ENCODE measurements around the gene LY6G6C. TPM values are rescaled to one million over a fixed set of nuclear protein-coding genes. Genes with fewer than 3 reads are reported as not detected.

The LY6G6C gene
- total RNA-seq, 2 donors from 2014 or later: not detected

GRCh38 chr6:31681135-31681671 lies 40.3 kb downstream of the LY6G6C start:
- H3K9me3 Mint-ChIP-seq: no peaks in the 10 kb centered on the region
- peak overlapping the region in 1 of 2 donors; percentile 83 for H3K27ac Mint-ChIP-seq
- no peaks in the 10 kb centered on the region for H3K36me3 Mint-ChIP-seq
- ATAC-seq (peak; percentile 68 to 78), DNase-seq (ENCODE audit: low spot score in 2 of 2) (peak; percentile 56 to 66)

- peak within 1 kb of the TSS; percentile 15 to 83 for H3K27ac Mint-ChIP-seq
- DNase-seq (ENCODE audit: low spot score in 2 of 2) (peak; percentile 70 to 75), ATAC-seq (peak; percentile 64 to 74)
- no peaks in the 10 kb centered on the region for H3K9me3 Mint-ChIP-seq
- H3K36me3 Mint-ChIP-seq: no peaks in the 10 kb centered on the region
Observed at GRCh38 chr6:31680226-31681134, 41.1 kb downstream of the LY6G6C start, which contains the start of gene LY6G5C. TSS of gene LY6G5C (minus strand) at chr6:31681067. CDS start at chr6:31680373, 694 bp downstream.

- no peak for DNase-seq (ENCODE audit: low spot score in 2 of 2)
- H3K27ac Mint-ChIP-seq: peak overlapping the region in 1 of 2 donors; percentile 29
- ATAC-seq: no peak
- peaks cover 0 to 6% of the 10 kb centered on the region in 2 donors for H3K36me3 Mint-ChIP-seq
- H3K9me3 Mint-ChIP-seq: no peaks in the 10 kb centered on the region
Observed at GRCh38 chr6:31677955-31678354, 43.6 kb downstream of the LY6G6C start.

- DNase-seq (ENCODE audit: low spot score in 2 of 2): no peak
Observed at GRCh38 chr6:31676904-31677303, 44.6 kb downstream of the LY6G6C start.

GRCh38 chr6:31676322-31676903 lies 45.1 kb downstream of the LY6G6C start:
- DNase-seq (ENCODE audit: low spot score in 2 of 2) (no peak), ATAC-seq (no peak)
- H3K27ac Mint-ChIP-seq: peak overlapping the region; percentile 19 to 21
- H3K36me3 Mint-ChIP-seq: peaks cover 0 to 7% of the 10 kb centered on the region in 2 donors
- no peaks in the 10 kb centered on the region for H3K9me3 Mint-ChIP-seq

More at GRCh38 chr6:31676904-31677303, 44.6 kb downstream of the LY6G6C start:
- H3K27ac Mint-ChIP-seq: peak overlapping the region in 1 of 2 donors; percentile 21
- H3K36me3 Mint-ChIP-seq: peaks cover 0 to 6% of the 10 kb centered on the region in 2 donors
- no peaks in the 10 kb centered on the region for H3K9me3 Mint-ChIP-seq
- no peak for ATAC-seq

GRCh38 chr6:31669676-31670075 lies 51.9 kb downstream of the LY6G6C start, which contains the start of gene LY6G5B:
TSS of gene LY6G5B (plus strand) at chr6:31669976. CDS start at chr6:31670951, 975 bp downstream.
- DNase-seq (ENCODE audit: low spot score in 2 of 2) (no peak), ATAC-seq (no peak)
- peaks cover 29 to 39% of the 10 kb centered on the region in 2 donors for H3K36me3 Mint-ChIP-seq
- peak within 1 kb of the TSS; percentile 11 to 88 for H3K27ac Mint-ChIP-seq
- no peaks in the 10 kb centered on the region for H3K9me3 Mint-ChIP-seq

Other genes with a start within 250 kb of the LY6G6C start
- gene MICB, start 223.6 kb downstream of the LY6G6C start, total RNA-seq: 10 to 100 TPM; 20.3 to 35.2 TPM
- gene MCCD1, start 192.8 kb downstream of the LY6G6C start, total RNA-seq: not detected
- 100 to 1,000 TPM; 569 to 658 TPM for gene DDX39B, start 179.7 kb downstream of the LY6G6C start, total RNA-seq
- 1 to 10 TPM; 4.1 to 7.4 TPM for gene ATP6V1G2, start 175.1 kb downstream of the LY6G6C start, total RNA-seq
- gene NFKBIL1, start 174.1 kb downstream of the LY6G6C start, total RNA-seq: 10 to 100 TPM; 19.4 to 39.7 TPM
- gene LTA, start 149.5 kb downstream of the LY6G6C start, total RNA-seq: 1,000 to 10,000 TPM in 1 of 2 donors, 100 to 1,000 TPM in 1; 266 to 1,366 TPM
- 100 to 1,000 TPM in 1 of 2 donors, 10 to 100 TPM in 1; 52.0 to 250 TPM for gene TNF, start 146.2 kb downstream of the LY6G6C start, total RNA-seq
- gene LTB, start 139.3 kb downstream of the LY6G6C start, total RNA-seq: 100 to 1,000 TPM in 1 of 2 donors, 10 to 100 TPM in 1; 89.3 to 294 TPM
- 10 to 100 TPM; 18.2 to 21.6 TPM for gene LST1, start 135.5 kb downstream of the LY6G6C start, total RNA-seq
- 10 to 100 TPM; 12.7 to 17.2 TPM for gene NCR3, start 128.7 kb downstream of the LY6G6C start, total RNA-seq
- gene AIF1, start 106.5 kb downstream of the LY6G6C start, total RNA-seq: 100 to 1,000 TPM in 1 of 2 donors, 10 to 100 TPM in 1; 43.9 to 117 TPM
- gene PRRC2A, start 101.0 kb downstream of the LY6G6C start, total RNA-seq: 100 to 1,000 TPM; 253 to 336 TPM
- 100 to 1,000 TPM; 286 to 303 TPM for gene BAG6, start 69.1 kb downstream of the LY6G6C start, total RNA-seq
- 1 to 10 TPM; 2.6 to 2.7 TPM for gene APOM, start 65.9 kb downstream of the LY6G6C start, total RNA-seq
- 10 to 100 TPM; 15.0 to 16.4 TPM for gene C6orf47, start 61.0 kb downstream of the LY6G6C start, total RNA-seq
- gene GPANK1, start 56.7 kb downstream of the LY6G6C start, total RNA-seq: 10 to 100 TPM; 36.2 to 39.0 TPM
- 100 to 1,000 TPM; 242 to 251 TPM for gene CSNK2B, start 55.7 kb downstream of the LY6G6C start, total RNA-seq
- 10 to 100 TPM; 23.4 to 26.5 TPM for gene LY6G5B, start 51.8 kb downstream of the LY6G6C start, total RNA-seq
- gene LY6G5C, start 40.7 kb downstream of the LY6G6C start, total RNA-seq: 1 to 10 TPM; 1.8 to 4.1 TPM
- gene ABHD16A, start 18.4 kb downstream of the LY6G6C start, total RNA-seq: 10 to 100 TPM; 33.1 to 46.8 TPM
- not detected for gene LY6G6F, start 14.9 kb downstream of the LY6G6C start, total RNA-seq
- gene LY6G6D, start 6.4 kb downstream of the LY6G6C start, total RNA-seq: not detected
- not detected for gene MPIG6B, start 1.6 kb upstream of the LY6G6C start, total RNA-seq
- gene DDAH2, start 7.6 kb upstream of the LY6G6C start, total RNA-seq: 10 to 100 TPM in 1 of 2 donors, 1 to 10 TPM in 1; 6.7 to 42.6 TPM
- gene CLIC1, start 14.8 kb upstream of the LY6G6C start, total RNA-seq: 100 to 1,000 TPM; 440 to 455 TPM
- gene MSH5, start 18.3 kb upstream of the LY6G6C start, total RNA-seq: 100 to 1,000 TPM; 116 to 158 TPM
- gene SAPCD1, start 40.9 kb upstream of the LY6G6C start, total RNA-seq: 10 to 100 TPM; 13.3 to 21.3 TPM
- 1 to 10 TPM in 1 of 2 donors, under 1 TPM in 1; 0.68 to 2.6 TPM for gene VWA7, start 55.6 kb upstream of the LY6G6C start, total RNA-seq
- 100 to 1,000 TPM in 1 of 2 donors, 10 to 100 TPM in 1; 57.7 to 127 TPM for gene VARS1, start 74.0 kb upstream of the LY6G6C start, total RNA-seq
- gene LSM2, start 85.2 kb upstream of the LY6G6C start, total RNA-seq: 100 to 1,000 TPM; 150 to 173 TPM
- gene HSPA1L, start 93.5 kb upstream of the LY6G6C start, total RNA-seq: 1 to 10 TPM; 2.3 to 2.8 TPM
- 10 to 100 TPM; 55.1 to 79.8 TPM for gene HSPA1A, start 93.8 kb upstream of the LY6G6C start, total RNA-seq
- 100 to 1,000 TPM in 1 of 2 donors, 10 to 100 TPM in 1; 53.8 to 171 TPM for gene HSPA1B, start 106.0 kb upstream of the LY6G6C start, total RNA-seq
- gene NEU1, start 141.1 kb upstream of the LY6G6C start, total RNA-seq: 10 to 100 TPM; 18.6 to 48.8 TPM
- gene SLC44A4, start 157.3 kb upstream of the LY6G6C start, total RNA-seq: under 1 TPM in 1 of 2 donors, not detected in 1; 0.29 TPM
- gene EHMT2, start 176.0 kb upstream of the LY6G6C start, total RNA-seq: 10 to 100 TPM; 40.1 to 58.5 TPM
- 1 to 10 TPM; 1.3 to 2.4 TPM for gene ZBTB12, start 180.3 kb upstream of the LY6G6C start, total RNA-seq
- gene C2, start 206.0 kb upstream of the LY6G6C start, total RNA-seq: 1 to 10 TPM in 1 of 2 donors, under 1 TPM in 1; 0.53 to 5.2 TPM
- gene CFB, start 224.3 kb upstream of the LY6G6C start, total RNA-seq: 1 to 10 TPM; 1.9 to 3.6 TPM
- gene NELFE, start 237.2 kb upstream of the LY6G6C start, total RNA-seq: 10 to 100 TPM; 69.7 to 70.9 TPM
- 100 to 1,000 TPM in 1 of 2 donors, 10 to 100 TPM in 1; 91.8 to 115 TPM for gene SKIC2, start 237.4 kb upstream of the LY6G6C start, total RNA-seq